Ishikawa (cell line): ENCODE measurements around the gene ARID1B.

Source experiments
- CEBPB ChIP-seq: IDR thresholded peaks from 2 replicates; pipeline ENCODE4 v1.6.1; 2012
- NFIC ChIP-seq: IDR thresholded peaks from 2 replicates; pipeline ENCODE4 v1.6.1; 2012
- TEAD4 ChIP-seq: IDR thresholded peaks from 2 replicates; pipeline ENCODE4 v1.6.1; 2012
- TF ChIP-seq, protein P1 (sequence below): IDR thresholded peaks from 2 replicates; pipeline ENCODE4 v1.6.1; 2012

DNA sequence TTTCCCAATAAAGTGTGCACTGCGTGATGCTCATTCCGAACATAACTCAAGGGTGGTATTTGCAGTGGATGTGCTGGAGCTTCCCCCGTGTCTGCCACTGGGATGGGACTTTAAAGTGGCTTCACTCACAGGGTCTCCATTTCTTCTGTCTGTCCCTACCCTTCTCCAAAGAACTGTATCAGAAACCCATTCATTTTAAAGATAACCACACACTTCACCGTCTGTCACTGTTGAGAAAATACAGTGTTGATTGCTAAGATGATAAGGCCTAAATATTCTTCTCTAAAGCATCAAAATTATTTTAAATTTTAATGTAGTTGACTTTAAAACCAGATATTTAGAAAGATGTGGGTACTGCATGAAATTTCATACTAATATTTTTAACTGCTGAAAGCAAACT is 384.7 kb downstream of the ARID1B start:
- no peak for TF ChIP-seq CEBPB
- TF ChIP-seq, protein P1, sequence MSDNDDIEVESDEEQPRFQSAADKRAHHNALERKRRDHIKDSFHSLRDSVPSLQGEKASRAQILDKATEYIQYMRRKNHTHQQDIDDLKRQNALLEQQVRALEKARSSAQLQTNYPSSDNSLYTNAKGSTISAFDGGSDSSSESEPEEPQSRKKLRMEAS: no peak
- no peak for TF ChIP-seq NFIC
- TF ChIP-seq TEAD4: no peak
